Nephron progenitor cell (in vitro differentiated cells): ENCODE data around the gene RASGRF1.

Experiments used
- DNase-seq: peaks from one replicate; pipeline ENCODE4 v3.0.0; 2021
- H3K27ac Mint-ChIP-seq: 2 replicates; pipeline ENCODE4 v1.8.0; 2021; ENCODE audit warnings: mild to moderate bottlenecking, moderate library complexity, mixed read lengths
- H3K27me3 Mint-ChIP-seq: 2 replicates; pipeline ENCODE4 v1.8.0; 2021; ENCODE audit warnings: mild to moderate bottlenecking, low read depth, mixed read lengths; ENCODE audit not compliant: poor library complexity
- H3K36me3 Mint-ChIP-seq: 2 replicates; pipeline ENCODE4 v1.8.0; 2021; ENCODE audit warnings: low read depth, mixed read lengths
- H3K4me1 Mint-ChIP-seq: 2 replicates; pipeline ENCODE4 v1.8.0; 2021; ENCODE audit warnings: mixed read lengths
- H3K4me3 Mint-ChIP-seq: 2 replicates; pipeline ENCODE4 v1.8.0; 2021; ENCODE audit warnings: mild to moderate bottlenecking, moderate library complexity, mixed read lengths
- H3K9me3 Mint-ChIP-seq: 2 replicates; pipeline ENCODE4 v1.8.0; 2021; ENCODE audit warnings: mild to moderate bottlenecking, moderate library complexity, mixed read lengths
- TF ChIP-seq, protein P1 (sequence below): fragments of 200-600 bp; sonication (generic); IDR thresholded peaks from 2 replicates; pipeline ENCODE4 v1.5.0; 2021; ENCODE audit warnings: antibody characterized with exemption

The RASGRF1 gene

DNA sequence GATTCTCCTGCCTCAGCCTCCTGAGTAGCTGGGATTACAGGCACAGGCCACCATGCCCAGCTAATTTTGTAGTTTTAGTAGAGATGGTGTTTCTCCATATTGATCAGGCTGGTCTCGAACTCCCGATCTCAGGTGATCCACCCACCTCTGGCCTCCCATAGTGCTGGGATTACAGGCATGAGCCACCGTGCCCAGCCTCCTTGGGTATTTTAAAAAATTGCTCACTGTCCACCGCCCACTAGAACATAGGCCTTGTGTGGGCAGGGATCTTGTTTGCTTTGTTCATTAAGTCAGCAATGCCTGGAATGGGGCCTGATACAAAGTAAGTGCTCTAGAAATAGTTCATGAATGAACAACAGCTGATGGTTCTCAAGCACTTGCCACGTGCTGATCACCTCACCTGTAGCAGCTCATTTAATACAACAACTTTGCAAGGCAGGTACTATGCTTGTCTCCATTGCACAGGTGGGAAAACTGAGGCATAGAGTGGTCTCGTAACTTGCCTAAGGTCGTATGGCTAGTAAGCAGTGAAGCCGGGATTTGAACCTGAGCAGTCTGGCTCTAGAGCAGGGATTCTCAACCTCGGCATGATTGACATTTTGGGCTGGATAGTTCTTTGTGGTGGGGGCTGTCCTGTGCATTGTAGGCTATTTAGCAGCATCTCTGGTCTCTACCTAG, 133.0 kb downstream of the RASGRF1 start:
- TF ChIP-seq, protein P1, sequence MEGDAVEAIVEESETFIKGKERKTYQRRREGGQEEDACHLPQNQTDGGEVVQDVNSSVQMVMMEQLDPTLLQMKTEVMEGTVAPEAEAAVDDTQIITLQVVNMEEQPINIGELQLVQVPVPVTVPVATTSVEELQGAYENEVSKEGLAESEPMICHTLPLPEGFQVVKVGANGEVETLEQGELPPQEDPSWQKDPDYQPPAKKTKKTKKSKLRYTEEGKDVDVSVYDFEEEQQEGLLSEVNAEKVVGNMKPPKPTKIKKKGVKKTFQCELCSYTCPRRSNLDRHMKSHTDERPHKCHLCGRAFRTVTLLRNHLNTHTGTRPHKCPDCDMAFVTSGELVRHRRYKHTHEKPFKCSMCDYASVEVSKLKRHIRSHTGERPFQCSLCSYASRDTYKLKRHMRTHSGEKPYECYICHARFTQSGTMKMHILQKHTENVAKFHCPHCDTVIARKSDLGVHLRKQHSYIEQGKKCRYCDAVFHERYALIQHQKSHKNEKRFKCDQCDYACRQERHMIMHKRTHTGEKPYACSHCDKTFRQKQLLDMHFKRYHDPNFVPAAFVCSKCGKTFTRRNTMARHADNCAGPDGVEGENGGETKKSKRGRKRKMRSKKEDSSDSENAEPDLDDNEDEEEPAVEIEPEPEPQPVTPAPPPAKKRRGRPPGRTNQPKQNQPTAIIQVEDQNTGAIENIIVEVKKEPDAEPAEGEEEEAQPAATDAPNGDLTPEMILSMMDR, result no peak
- no peak for DNase-seq
- Mint-ChIP-seq H3K9me3 (no peaks in the 10 kb centered on the region), H3K4me3 (no peak overlapping the region), H3K36me3 (no peaks in the 10 kb centered on the region), H3K27me3 (peaks cover 26% of the 10 kb centered on the region), H3K27ac (no peak overlapping the region), H3K4me1 (peaks cover 4% of the 10 kb centered on the region)

DNA sequence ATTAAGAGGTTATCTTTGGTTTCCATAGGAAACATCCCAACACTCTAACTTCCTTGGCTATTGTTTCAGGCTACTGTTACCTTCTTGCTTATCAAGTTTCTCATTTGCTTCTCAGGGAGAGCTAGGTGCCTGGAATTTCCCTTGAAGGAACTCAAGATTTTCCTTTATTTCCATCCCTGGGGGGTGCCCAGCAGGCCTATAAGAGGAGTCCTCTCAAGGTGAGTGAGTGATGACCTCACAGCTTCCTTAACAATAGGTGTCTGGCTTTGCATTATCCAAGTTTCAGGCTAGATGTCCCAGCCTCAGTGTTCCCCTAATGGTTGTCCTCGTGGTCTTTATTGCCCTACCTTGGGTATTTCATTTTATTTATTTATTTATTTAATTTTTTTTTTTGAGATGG, 133.6 kb downstream of the RASGRF1 start:
- TF ChIP-seq, protein P1, result no peak
- no peak overlapping the region for H3K4me3 Mint-ChIP-seq
- H3K27ac Mint-ChIP-seq, result no peak overlapping the region
- H3K27me3 Mint-ChIP-seq, result peaks cover 26% of the 10 kb centered on the region
- H3K36me3 Mint-ChIP-seq, result no peaks in the 10 kb centered on the region
- H3K4me1 Mint-ChIP-seq, result peaks cover 4% of the 10 kb centered on the region
- H3K9me3 Mint-ChIP-seq, result no peaks in the 10 kb centered on the region
- no peak for DNase-seq

DNA sequence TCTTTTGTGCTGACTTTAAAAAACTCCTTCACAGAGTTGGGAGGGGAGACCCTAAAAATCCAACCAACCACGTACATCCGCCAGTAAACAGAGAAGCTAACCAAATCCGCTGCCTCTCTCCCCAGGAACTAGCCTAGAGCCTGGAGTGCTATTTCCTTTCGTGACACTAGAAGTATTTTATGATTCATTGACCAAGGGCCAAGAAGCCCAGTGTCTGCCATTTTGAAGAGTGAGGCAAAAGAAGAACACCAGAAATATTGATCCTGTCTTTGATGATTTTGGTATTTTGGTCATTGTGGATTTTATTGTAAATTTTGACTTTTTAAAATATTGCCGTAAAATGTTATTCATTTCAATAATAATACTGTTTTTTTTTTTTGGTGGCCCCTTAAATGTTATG, 135.2 kb downstream of the RASGRF1 start:
- H3K36me3 Mint-ChIP-seq, result no peaks in the 10 kb centered on the region
- H3K27ac Mint-ChIP-seq, result no peak overlapping the region
- H3K4me3 Mint-ChIP-seq, result no peak overlapping the region
- H3K9me3 Mint-ChIP-seq, result no peaks in the 10 kb centered on the region
- DNase-seq, result no peak
- peaks cover 9% of the 10 kb centered on the region for H3K4me1 Mint-ChIP-seq
- TF ChIP-seq, protein P1, result no peak
- H3K27me3 Mint-ChIP-seq, result peaks cover 29% of the 10 kb centered on the region

DNA sequence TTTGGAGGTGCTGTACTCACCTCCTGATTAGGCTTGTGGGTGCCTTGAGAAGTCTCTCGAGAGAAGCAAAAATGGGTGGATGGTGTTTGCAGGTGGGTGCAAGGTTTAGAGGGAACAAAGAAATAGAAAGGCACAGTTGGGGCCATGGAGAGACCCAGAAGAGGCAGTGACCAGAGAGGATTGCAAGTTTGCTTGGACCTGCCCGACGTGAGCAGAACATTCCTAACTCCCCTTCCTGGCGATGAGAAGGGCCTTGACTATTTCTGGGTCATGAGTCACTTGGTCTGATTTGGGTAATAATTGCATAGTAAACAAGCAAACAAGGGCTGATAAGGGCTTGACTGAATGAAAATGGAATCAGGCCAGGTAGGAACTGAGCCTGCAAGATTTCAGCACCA, 138.7 kb downstream of the RASGRF1 start:
- Mint-ChIP-seq H3K27ac (no peak overlapping the region), H3K27me3 (peaks cover 45% of the 10 kb centered on the region), H3K9me3 (no peaks in the 10 kb centered on the region), H3K4me3 (no peak overlapping the region), H3K36me3 (no peaks in the 10 kb centered on the region), H3K4me1 (peaks cover 9% of the 10 kb centered on the region)
- DNase-seq, result no peak
- TF ChIP-seq, protein P1, result no peak

DNA sequence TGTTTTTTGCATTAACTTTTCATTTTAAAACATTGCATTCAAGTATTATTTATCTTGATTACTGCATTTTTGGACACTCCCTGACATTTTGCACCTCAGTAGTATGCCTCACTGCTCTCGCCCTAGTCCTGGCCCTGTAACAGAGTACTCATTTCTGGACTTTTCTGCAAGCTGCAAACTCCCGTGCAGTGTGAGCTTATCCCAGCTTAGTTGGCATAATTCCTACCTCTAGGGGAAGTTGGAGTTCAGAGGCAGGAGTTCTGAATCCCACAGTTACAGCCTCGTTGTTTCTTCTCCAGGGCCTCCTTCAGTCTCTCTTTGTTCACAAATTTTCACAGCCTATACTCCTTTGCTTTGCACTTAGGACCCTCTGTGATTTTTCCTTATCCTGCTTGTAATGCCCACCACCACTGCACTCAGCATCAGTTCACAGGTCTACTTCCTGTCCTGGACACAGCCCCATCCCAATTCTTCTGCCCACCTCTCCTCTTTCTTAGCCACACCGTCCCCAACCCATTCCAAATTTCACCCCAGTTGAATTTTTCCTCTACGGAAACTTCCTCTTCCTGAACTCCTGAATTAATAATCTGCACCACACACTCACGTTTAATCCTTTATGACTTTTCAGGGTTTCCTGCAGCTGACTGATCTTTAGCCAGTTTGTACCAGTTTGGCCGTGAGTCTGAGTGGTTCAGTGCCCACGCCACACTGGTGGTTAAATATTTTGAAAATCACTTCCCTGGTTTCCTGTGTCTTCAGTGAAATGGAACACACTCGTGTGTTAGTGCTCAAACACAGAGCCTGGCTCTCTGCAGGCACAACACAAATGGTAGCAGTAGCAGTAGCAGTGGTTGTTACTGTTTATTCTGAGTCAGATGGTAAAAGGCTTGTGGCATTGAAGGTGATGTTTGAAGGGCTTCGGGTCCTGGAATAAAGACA, 139.4 kb downstream of the RASGRF1 start:
- TF ChIP-seq, protein P1, result no peak

More for the DNA sequence above, 139.4 kb downstream of the RASGRF1 start:
- peaks cover 51% of the 10 kb centered on the region for H3K27me3 Mint-ChIP-seq
- no peak overlapping the region for H3K27ac Mint-ChIP-seq
- no peaks in the 10 kb centered on the region for H3K9me3 Mint-ChIP-seq
- H3K4me1 Mint-ChIP-seq, result peaks cover 4% of the 10 kb centered on the region
- no peak for DNase-seq
- H3K36me3 Mint-ChIP-seq, result no peaks in the 10 kb centered on the region
- no peak overlapping the region for H3K4me3 Mint-ChIP-seq
